Myometrial cell (primary cell): Measurements from ENCODE around the gene TTC4. TPM values are rescaled to one million over a fixed set of nuclear protein-coding genes. Genes with fewer than 3 reads are reported as not detected.

Experiments
- total RNA-seq: library from RNA; depleted of rRNA; stranded (reverse); fragments of >200 nt; gene quantifications from 2 replicates; pipeline ENCODE4 v1.2.3, GENCODE V29; 2015

TTC4 gene, protein sequence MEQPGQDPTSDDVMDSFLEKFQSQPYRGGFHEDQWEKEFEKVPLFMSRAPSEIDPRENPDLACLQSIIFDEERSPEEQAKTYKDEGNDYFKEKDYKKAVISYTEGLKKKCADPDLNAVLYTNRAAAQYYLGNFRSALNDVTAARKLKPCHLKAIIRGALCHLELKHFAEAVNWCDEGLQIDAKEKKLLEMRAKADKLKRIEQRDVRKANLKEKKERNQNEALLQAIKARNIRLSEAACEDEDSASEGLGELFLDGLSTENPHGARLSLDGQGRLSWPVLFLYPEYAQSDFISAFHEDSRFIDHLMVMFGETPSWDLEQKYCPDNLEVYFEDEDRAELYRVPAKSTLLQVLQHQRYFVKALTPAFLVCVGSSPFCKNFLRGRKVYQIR
- 24.5 and 32.9 TPM in 2 replicates for total RNA-seq

DNA sequence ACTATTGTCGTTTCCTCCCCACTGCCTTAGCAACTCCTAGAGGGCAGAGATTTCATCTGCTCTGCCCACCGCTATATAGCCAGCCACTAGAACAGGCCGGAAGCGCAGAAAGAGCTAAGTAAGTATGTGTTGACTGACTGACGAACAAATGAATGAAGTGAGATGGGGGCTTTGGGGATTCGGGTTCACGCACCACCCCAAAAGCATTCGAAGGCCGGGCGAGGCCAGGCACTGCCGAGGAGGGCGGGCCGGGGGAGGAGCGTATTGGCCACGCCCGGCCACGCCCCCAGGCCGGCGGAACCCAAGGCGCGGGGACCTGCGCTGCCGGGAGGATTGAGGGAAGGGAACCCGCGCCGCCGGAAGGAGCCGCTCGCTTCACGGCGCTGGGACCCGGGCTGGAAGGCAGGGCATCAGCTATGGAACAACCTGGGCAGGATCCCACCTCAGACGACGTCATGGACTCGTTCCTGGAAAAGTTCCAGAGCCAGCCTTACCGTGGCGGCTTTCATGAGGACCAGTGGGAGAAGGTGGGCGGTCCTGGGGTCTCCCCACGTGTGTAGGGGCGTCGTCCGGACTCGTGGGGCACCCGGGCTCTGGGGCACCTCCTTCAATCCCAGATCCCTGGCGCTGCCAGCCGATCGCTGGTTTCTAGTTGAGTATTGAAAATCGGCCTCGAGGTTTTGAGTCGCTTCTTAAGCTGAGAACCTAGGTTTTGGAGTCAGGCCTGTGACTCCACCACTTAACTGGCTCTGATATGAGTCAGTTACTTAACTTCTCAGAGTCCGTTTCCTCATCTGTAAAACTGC lies at the start of gene TTC4:
Gene TTC4 (plus strand): TSS at position 369 of the 806 bp plus-strand sequence. CDS start 48 bp downstream, at position 417.

GRCh38 chr1:54764133-54764921 lies 48.7 kb downstream of the TTC4 start, which contains the start of gene PARS2:
Gene PARS2, minus strand, starts transcription at chr1:54764523. Its CDS starts 5,362 bp downstream, at chr1:54759161.

Other genes with a start within 250 kb of the TTC4 start
- gene ACOT11, start 167.6 kb upstream of the TTC4 start, total RNA-seq = 2.3 and 2.8 TPM in 2 replicates
- gene FAM151A, start 92.3 kb upstream of the TTC4 start, total RNA-seq = not detected in 2 replicates
- gene MROH7, start 74.1 kb upstream of the TTC4 start, total RNA-seq = not detected in 2 replicates
- gene PARS2, start 48.7 kb downstream of the TTC4 start, total RNA-seq = 3.5 and 3.7 TPM in 2 replicates
- not detected in 2 replicates for gene TTC22, start 85.5 kb downstream of the TTC4 start, total RNA-seq
- 367 and 384 TPM in 2 replicates for gene DHCR24, start 171.3 kb downstream of the TTC4 start, total RNA-seq